Measurements from ENCODE around the gene STPG4.

GRCh38 chr2:47119001-47119400, 36.1 kb downstream of the STPG4 start:
- TF ChIP-seq POLR2A (IDR thresholded peaks at IDR 0.05; ENCODE audit: low read depth, low read length) (no peak), POLR2AphosphoS5 (IDR thresholded peaks at IDR 0.05; ENCODE audit: low read depth, low read length) (no peak), TAF1 (IDR thresholded peaks at IDR 0.05; ENCODE audit: low read depth, low read length) (no peak)

All from GM12891 (cell line).